Suprapubic skin (tissue), 4 donors: ENCODE results near the gene FAM117A.

Experiments
- CTCF ChIP-seq, 2 donors: fragments of 200-600 bp in 1 of 2; fragments of 450-650 bp in 1 of 2; sonication (generic) in 1 of 2; IDR thresholded peaks; one replicate each; pipeline ENCODE4 v1.5.1; 2016 to 2019; ENCODE audit warnings: antibody characterized with exemption in 2 of 2, mild to moderate bottlenecking in 1 of 2, moderate library complexity in 1 of 2
- EP300 ChIP-seq: sonication (generic); formaldehyde crosslinking; IDR thresholded peaks from one replicate; pipeline ENCODE4 v1.6.1; 2017; ENCODE audit warnings: antibody characterized with exemption
- POLR2A ChIP-seq, 2 donors: fragments of 450-650 bp; IDR thresholded peaks; one replicate each; pipeline ENCODE4 v1.6.1; 2017; ENCODE audit warnings: antibody characterized with exemption in 2 of 2, mild to moderate bottlenecking in 2 of 2, moderate library complexity in 2 of 2
- POLR2AphosphoS5 ChIP-seq, 3 donors: sonication (generic); formaldehyde crosslinking; IDR thresholded peaks; one replicate each; pipeline ENCODE4 v1.6.1; 2017; ENCODE audit warnings: antibody characterized with exemption in 3 of 3

- TF ChIP-seq EP300, result no peak
- TF ChIP-seq CTCF (IDR thresholded peaks at IDR 0.05), result no peak
- no peak for TF ChIP-seq POLR2A (IDR thresholded peaks at IDR 0.05)
- TF ChIP-seq POLR2AphosphoS5 (IDR thresholded peaks at IDR 0.05), result no peak
Measured at GRCh38 chr17:49667854-49668253, 96.1 kb downstream of the FAM117A start.
